AG04450 (cell line): ENCODE measurements around the gene CFL1. TPM values are rescaled to one million over a fixed set of nuclear protein-coding genes. Genes with fewer than 3 reads are reported as not detected.
"Not testable (repeated sequence)": the region's sequence is repeated elsewhere in the genome, so short reads cannot be mapped to it uniquely, and the experiment has no call there.

Experiments used
- CTCF ChIA-PET: fragments of 300-600, 350-600 bp; formaldehyde crosslinking; extraction: SDS; loops from one replicate; lab custom pipeline; 2022; ENCODE audit warnings: antibody characterized with exemption, inconsistent platforms; lab: Charles Lee
- POLR2A ChIA-PET: fragments of 350-600 bp; formaldehyde crosslinking; extraction: SDS; loops from one replicate; lab custom pipeline; 2021; ENCODE audit warnings: antibody characterized with exemption, inconsistent platforms; lab: Yijun Ruan, JAX
- DNase-seq: peaks from one replicate; pipeline ENCODE4 v3.0.0-alpha.2; 2011; ENCODE audit warnings: low read depth, low spot score
- H3K27ac ChIP-seq: one replicate; pipeline ENCODE4 v1.5.1; 2012; ENCODE audit warnings: low read depth, low read length, control low read depth
- H3K27me3 ChIP-seq: one replicate; pipeline ENCODE4 v1.6.0; 2012; ENCODE audit warnings: low read length; ENCODE audit not compliant: control insufficient read depth, insufficient read depth
- H3K4me3 ChIP-seq: 2 replicates; pipeline ENCODE4 v1.5.1; 2011; ENCODE audit warnings: mild to moderate bottlenecking, low read depth, low read length, control low read depth
- H3K9me3 ChIP-seq: 2 replicates; pipeline ENCODE4 v1.5.1; 2012; ENCODE audit warnings: low read length; ENCODE audit not compliant: control insufficient read depth, insufficient read depth
- CTCF ChIP-seq: IDR thresholded peaks from 2 replicates; pipeline ENCODE4 v1.5.1; 2011; ENCODE audit warnings: low read depth, low read length, control low read depth, inconsistent platforms
- polyA plus RNA-seq: library from polyadenylated mRNA; depleted of rRNA; stranded (reverse); fragments of >200 nt; gene quantifications from 2 replicates; pipeline ENCODE4 v1.2.3, GENCODE V29; 2011

Gene CFL1
- polyA plus RNA-seq, 1 experiment: 1,553 TPM

- ChIA-PET POLR2A (interaction anchor here (1.1 to 7.3 kb wide), 3 partner anchors 8 to 24 kb away, joined by 3 to 153 read pairs (median 124); partner anchors contain the start of gene FOSL1), CTCF (interaction anchor here (1.0 kb wide), 1 partner anchor 33 kb away, joined by 5 read pairs; the partner anchor contains the start of gene MUS81)
- H3K9me3 ChIP-seq: no peaks in the 10 kb centered on the region
- peak overlapping the region; percentile 84 for H3K27ac ChIP-seq
- H3K27me3 ChIP-seq: no peaks in the 10 kb centered on the region
- H3K4me3 ChIP-seq: peak overlapping the region; percentile 72
- no peak for TF ChIP-seq CTCF
- DNase-seq: no peak
Observed at GRCh38 chr11:65892661-65893317, 34.8 kb upstream of the CFL1 start.

GRCh38 chr11:65892137-65892540 lies 34.2 kb upstream of the CFL1 start:
- ChIA-PET CTCF (interaction anchor here (1.0 kb wide), 1 partner anchor 32 kb away, joined by 5 read pairs; the partner anchor contains the start of gene MUS81), POLR2A (interaction anchor here (1.1 to 7.3 kb wide), 3 partner anchors 8 to 24 kb away, joined by 3 to 153 read pairs (median 124); partner anchors contain the start of gene FOSL1)
- peak overlapping the region; percentile 84 for H3K27ac ChIP-seq
- not testable (repeated sequence) for DNase-seq, H3K9me3 ChIP-seq, H3K27me3 ChIP-seq
- H3K4me3 ChIP-seq: peak overlapping the region; percentile 72

- no peak for DNase-seq
- no peaks in the 10 kb centered on the region for H3K27me3 ChIP-seq
- H3K27ac ChIP-seq: peak overlapping the region; percentile 84
- peak; percentile 30; the same call in 1 of the 2 replicates for TF ChIP-seq CTCF
- H3K4me3 ChIP-seq: peak overlapping the region; percentile 72
- no peaks in the 10 kb centered on the region for H3K9me3 ChIP-seq
- CTCF ChIA-PET: interaction anchor here (1.0 to 8.9 kb wide), 4 partner anchors 10 to 100 kb away, joined by 5 to 157 read pairs (median 34); partner anchors contain the start of genes CFL1, FOSL1 and MUS81
- POLR2A ChIA-PET: interaction anchor here (0.8 to 7.3 kb wide), 17 partner anchors 9 to 276 kb away, joined by 3 to 153 read pairs (median 5); partner anchors contain the start of genes BANF1, CFL1, EFEMP2 and EIF1AD
Observed at GRCh38 chr11:65891219-65892136, 33.5 kb upstream of the CFL1 start.

- Histone ChIP-seq H3K27me3 (no peaks in the 10 kb centered on the region), H3K27ac (peak within 1 kb of the TSS; percentile 98), H3K4me3 (peak within 1 kb of the TSS; percentile 72), H3K9me3 (no peaks in the 10 kb centered on the region)
- ChIA-PET POLR2A (interaction anchor here (0.6 to 7.3 kb wide), 22 partner anchors 10 to 422 kb away, joined by 3 to 153 read pairs (median 5); partner anchors contain the start of genes BANF1, CFL1, EFEMP2 and EIF1AD), CTCF (interaction anchor here (1.5 to 8.9 kb wide), 7 partner anchors 7 to 178 kb away, joined by 3 to 157 read pairs (median 30); partner anchors contain the start of genes CFL1, FOSL1 and MUS81)
- no peak; the same call in 1 of the 2 replicates for TF ChIP-seq CTCF
- DNase-seq: peak; percentile 89
Observed at GRCh38 chr11:65890324-65891218, 32.6 kb upstream of the CFL1 start, which contains the start of gene CCDC85B. Gene CCDC85B, plus strand, starts transcription at chr11:65890673. Its CDS starts 111 bp downstream, at chr11:65890784.
